GM18499 (cell line): Measurements from ENCODE around the gene SP4.

Experiments
- ATAC-seq: cut with Tn5 transposase; IDR thresholded peaks from one replicate; pipeline ENCODE4 v1.9.1; 2021; ENCODE audit warnings: moderate number of reproducible peaks; ENCODE audit not compliant: insufficient read depth, unreplicated experiment

Gene SP4

DNA sequence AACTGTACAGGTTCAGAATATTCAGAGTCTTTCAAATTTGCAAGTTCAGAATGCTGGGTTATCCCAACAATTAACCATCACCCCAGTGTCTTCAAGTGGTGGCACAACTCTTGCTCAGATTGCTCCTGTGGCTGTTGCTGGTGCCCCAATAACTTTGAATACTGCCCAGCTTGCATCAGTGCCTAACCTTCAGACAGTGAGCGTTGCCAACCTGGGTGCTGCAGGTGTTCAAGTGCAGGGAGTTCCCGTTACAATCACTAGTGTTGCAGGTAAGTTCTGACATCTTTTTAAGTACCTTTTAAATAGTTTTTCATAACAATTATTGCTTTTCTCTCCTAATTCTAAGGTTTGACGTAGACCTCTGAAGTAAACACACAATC lies 2.7 kb downstream of the SP4 start:
- ATAC-seq: no peak

GRCh38 chr7:21443149-21443841 lies 15.4 kb downstream of the SP4 start:
- ATAC-seq: no peak

DNA sequence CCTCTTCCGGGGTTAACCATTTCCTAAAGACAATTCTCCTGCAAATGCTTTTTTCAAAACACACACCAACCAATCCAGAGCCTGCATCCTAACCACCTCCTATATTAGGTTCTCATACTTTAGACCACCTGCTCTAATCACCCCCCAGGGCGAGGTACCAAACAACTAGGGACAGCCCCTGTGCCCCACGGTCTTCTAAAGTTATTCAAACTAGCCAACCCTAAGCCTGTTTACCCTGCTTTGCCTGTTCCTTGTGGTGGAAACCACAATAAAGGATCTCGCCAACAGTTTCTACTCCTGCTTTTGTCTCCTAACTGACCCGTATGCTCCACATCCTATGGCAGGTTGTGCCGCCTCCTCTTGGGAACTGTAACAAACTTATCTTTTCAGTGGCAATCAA lies 21.1 kb downstream of the SP4 start:
- ATAC-seq: no peak

- no peak for ATAC-seq
Measured at GRCh38 chr7:21450076-21450475, 22.2 kb downstream of the SP4 start.

DNA sequence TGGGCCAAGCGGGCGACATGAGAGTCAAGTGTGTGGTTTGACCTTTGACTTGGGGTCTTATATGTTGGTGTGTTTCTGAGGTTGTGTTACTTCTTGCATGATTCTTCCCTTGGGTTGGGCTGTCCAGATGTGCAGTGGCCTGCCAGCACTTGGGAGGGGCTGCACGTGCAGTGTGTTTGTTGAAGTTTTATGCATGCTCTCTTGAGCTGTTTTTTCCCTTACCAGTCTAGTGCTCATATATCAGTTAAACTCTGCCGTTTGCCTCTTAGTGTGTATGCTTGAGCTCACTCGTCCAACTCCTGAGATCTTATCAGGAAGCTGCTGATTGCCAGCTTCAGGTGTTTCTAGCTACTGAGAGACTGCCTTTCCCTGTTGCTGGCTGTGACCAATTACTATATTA lies 23.1 kb downstream of the SP4 start:
- ATAC-seq: no peak

DNA sequence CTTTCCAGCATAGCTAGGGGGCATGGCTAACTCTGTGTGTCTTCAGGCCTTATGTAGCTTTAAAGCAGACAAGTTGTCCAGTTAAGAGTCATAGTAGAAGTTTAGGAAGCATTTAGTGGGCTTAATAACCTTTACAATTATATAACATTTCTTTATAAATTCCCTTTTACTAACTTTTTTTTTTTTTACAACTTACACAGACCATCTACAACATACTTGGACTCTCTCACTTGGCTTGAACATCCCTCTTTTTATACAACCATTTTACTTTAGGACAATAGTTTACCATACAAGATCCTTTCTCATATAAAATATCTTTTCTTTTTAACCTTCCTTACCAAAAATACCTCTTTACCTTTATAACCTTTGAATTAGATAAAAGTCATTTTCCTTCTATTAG lies 26.3 kb downstream of the SP4 start:
- no peak for ATAC-seq

DNA sequence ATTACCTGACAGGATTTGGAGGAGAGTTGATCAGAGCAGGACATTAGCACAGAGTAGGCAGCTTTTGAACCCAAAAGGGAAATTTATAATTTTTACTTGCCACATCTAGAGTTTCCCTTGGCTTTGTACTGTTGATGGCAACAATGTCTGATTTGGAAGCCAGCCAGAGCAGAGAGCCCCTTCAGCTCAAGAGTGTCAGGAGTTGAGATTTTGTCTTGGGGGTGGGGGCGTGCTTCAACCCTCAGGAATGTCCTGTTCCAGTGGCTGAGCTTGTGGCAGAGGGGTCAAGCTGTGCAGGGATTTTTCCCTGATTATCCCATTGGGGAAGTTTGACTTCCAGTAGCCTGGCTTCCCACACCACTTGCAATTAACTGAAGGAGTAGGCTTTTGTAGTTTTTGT lies 27.0 kb downstream of the SP4 start:
- ATAC-seq: no peak

GRCh38 chr7:21461282-21461681 lies 33.4 kb downstream of the SP4 start:
- ATAC-seq: no peak

DNA sequence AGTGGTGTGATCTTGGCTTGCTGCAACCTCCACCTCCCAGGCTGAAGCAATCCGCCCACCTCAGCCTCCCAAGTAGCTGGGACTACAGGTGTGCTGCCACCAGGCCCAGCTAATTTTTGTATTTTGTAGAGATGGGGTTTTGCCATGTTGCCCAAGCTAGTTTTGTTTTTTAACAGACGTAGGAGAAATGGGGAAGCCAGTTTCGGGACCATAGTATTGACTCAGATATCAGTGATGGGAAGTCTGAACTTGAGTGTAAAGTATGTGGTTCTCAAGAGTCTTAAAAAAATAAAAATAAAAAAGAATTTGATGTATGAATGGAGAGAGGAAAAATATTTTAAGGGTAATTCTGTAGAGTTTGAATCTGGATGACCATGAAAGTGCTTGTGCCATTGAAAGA lies 34.2 kb downstream of the SP4 start:
- ATAC-seq: no peak

GRCh38 chr7:21463524-21463923 lies 35.6 kb downstream of the SP4 start:
- ATAC-seq: no peak

DNA sequence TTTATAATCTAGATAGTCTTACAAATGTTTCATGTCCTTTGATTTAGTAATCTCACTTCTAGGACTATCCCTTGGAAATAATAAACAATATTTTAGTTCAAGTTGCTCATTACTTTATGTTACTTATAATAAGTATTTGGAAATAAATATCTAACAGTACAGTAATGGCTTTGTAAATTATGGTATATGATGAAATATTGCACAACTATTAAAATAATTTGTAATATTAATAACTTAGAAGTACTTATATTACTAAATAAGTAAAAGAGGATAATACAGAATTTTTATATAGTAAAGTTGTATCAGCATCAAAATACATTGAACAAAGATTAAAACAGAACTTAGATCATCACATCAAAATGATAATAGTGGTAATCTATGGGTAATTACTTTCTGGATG lies 41.1 kb downstream of the SP4 start:
- ATAC-seq: no peak

GRCh38 chr7:21469894-21470293 lies 42.0 kb downstream of the SP4 start:
- ATAC-seq: no peak

DNA sequence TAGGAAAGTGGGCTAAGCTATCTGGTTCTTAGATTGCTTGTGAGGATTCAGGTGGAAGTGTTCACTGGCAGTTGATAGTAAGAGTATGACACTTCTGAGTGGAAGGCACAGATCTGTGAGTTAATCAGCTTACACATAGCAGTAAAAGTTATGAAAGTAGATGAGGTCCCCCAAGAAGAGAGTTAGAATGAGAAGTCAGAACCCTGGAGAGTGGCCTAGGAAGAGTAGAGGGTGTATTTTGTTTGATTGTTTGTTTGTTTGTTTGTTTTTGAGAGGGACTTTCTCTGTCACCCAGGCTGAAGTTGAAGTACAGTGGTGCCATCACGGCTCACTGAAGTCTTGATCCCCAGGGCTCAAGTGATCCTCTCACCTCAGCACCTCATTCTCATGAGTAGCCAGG lies 44.1 kb downstream of the SP4 start:
- no peak for ATAC-seq

DNA sequence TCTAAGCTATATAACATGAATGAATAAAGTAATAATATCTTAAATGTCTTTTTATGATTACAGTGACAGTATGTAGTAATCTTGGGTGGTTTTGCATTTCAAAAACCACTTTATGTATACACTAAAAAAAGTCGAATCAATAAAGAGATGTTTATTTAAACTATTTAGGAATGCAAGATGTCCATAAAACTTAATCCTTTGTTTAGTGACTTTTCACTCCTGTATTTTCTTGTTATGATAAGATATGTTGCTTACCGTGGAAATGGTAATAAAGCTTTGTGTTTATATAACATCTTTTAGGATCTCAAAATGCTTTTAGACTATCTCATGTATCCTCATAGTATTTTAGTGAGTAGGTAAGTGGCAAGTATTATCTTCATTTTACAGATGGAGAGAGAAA lies 48.5 kb downstream of the SP4 start:
- ATAC-seq: no peak

DNA sequence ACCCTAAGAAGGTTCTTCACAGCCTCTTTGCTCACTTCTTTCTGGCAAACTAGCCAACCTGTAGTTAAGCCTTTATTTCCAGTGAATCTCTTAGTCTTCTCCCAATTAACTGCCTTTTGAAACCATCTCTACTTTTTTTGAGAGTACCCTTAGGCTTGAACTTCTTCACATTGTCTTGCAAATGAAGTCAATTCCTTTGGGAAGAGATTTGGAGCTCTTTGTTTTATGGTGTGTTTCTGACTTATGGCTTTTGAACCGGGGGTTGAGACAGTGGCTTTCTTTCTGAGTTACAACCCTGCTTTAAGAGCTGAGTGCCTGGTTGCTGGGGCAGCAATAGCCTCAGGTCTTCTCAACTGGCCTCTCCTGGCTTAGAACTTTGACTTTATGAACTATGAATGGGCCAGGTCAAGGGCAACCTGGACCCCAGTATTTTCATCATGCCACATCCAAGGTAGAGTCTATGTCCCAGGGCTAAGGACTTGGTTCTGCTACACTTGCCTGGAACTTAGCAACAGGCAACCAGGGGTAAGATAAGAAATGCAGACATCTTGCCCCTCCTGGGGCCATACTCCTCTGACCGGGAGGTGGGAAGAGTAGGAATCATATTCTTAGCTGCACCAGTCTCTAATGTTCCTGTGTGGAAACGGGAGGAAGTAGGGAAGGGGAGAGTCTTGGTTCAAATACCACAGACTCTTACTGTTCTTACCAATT lies 53.0 kb downstream of the SP4 start:
- no peak for ATAC-seq

DNA sequence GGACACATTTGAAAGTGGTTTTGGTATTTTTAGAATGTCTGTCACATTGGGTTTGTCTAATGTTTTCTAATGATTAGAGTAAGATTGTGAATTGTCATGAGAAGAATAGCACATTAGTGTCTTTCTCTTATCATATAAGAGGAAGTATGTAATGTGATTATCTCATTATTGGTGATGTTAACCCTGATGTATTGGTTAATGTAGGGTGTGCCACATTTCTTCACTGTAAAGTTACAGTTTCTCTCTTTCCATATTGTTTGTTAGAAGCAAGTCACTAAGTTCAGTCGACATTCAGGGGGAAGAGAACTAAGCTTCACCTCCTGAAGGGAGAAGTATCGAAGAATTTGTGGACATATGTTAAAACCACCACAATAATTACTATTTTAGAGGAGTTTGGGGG lies 58.6 kb downstream of the SP4 start:
- no peak for ATAC-seq

DNA sequence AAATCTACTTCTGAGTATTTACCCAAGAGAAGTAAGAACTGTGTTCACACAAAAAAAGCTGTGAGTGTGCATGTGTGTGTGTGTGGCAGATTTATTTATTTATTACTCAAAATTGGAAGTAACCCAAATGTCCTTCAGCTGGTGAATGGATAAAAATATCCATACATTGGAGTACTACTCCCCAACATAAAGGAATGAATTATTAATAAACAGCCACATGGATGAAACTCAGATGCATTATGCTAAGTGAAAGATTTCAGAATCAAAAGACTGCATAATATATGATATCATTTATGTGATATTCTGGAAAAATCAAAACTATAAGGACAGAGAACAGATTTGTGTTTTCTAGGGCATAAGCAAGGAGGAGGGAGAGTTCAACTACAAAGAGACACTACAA lies 67.8 kb downstream of the SP4 start:
- no peak for ATAC-seq

- ATAC-seq: no peak
Measured at GRCh38 chr7:21497072-21497471, 69.2 kb downstream of the SP4 start.

DNA sequence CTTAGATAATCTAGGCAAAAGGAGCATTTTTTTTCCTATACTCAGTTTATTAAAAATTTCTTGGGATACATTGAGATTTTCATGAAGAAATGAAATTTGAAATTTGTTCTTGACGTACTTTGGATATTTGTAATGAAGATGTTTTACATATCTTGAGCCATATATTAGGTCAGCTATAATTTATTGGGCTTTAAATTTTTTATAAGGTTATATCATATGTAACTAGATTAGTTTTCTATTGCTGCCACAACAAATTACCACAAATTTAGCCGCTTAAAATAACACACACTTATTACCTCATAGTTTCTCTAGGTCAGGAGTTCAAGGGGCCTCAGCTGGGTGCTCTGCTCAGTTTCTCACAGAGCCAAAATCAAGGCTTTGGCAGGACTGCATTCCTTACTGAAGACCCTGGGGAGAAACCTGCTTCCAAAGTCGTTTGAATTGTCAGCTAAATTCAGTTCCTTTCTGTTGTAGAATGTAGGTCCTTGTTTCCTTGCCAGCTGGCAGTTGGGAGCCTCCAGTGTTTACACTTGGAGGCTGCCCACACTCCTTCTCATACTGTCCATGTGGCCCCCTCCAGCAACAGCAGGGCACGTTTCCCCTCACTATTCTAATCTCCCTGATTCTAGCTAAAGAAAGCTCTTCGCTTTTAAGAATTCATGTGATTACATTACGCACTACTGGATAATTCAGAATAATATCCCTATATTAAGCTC lies 72.4 kb downstream of the SP4 start:
- no peak for ATAC-seq

- ATAC-seq: no peak
Measured at GRCh38 chr7:21504021-21504420, 76.1 kb downstream of the SP4 start.

DNA sequence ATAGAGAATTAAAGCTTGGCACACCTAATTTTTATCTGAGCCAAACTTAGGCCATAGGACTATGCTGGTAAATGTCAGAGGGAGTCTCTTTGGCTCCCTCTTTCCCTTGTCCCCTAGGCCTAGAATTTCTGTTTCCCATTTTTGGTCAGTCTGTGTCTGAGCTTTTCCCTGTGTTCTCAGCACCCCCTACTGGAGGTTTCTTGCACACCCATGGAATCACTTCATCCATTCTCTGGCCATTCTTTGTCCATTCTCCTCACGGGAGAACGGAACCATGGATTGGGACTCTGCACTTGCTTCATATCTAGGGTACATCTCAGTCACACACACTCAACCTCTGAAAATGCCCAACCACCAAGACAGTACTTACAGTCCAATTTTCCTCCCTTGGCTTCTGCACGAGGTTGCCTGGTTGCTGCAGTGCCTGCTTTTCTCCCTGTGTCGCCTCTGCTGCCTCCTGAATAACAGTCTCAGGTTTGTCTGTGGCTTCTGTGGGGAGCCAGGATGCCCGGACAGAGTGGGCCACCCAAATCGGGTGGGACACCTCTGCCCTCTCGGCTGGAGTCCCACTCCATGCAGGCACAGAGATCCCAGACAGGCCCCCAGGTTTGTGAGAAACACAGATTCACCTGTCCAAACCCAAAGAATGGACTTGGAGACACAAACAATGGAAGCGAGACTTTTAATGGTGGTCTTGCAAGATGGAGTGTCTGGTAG lies 79.9 kb downstream of the SP4 start:
- no peak for ATAC-seq
